HUES6 (cell line): ENCODE measurements around the gene RBMX2.
"Not testable (repeated sequence)": the region's sequence is repeated elsewhere in the genome, so short reads cannot be mapped to it uniquely, and the experiment has no call there.

Experiments used
- H3K27ac ChIP-seq: 2 replicates; pipeline ENCODE4 v1.7.0; 2013; ENCODE audit warnings: low read depth, mild to moderate bottlenecking, low read length, inconsistent platforms
- H3K27me3 ChIP-seq: 2 replicates; pipeline ENCODE4 v1.6.1; 2013; ENCODE audit warnings: low read length; ENCODE audit not compliant: control insufficient read depth, insufficient read depth
- H3K36me3 ChIP-seq: 2 replicates; pipeline ENCODE4 v1.6.1; 2013; ENCODE audit warnings: low read length; ENCODE audit not compliant: control insufficient read depth, insufficient read depth
- H3K4me1 ChIP-seq: 2 replicates; pipeline ENCODE4 v1.6.1; 2013; ENCODE audit warnings: low read length; ENCODE audit not compliant: control insufficient read depth, insufficient read depth
- H3K4me3 ChIP-seq: 2 replicates; pipeline ENCODE4 v1.5.1; 2013; ENCODE audit warnings: low read depth, low read length
- H3K9ac ChIP-seq: one replicate; pipeline ENCODE4 v1.6.1; 2013; ENCODE audit warnings: mild to moderate bottlenecking, low read length
- H3K9me3 ChIP-seq: 2 replicates; pipeline ENCODE4 v1.6.1; 2013; ENCODE audit warnings: low read depth, low read length; ENCODE audit not compliant: control insufficient read depth, insufficient read depth

RBMX2 gene

DNA sequence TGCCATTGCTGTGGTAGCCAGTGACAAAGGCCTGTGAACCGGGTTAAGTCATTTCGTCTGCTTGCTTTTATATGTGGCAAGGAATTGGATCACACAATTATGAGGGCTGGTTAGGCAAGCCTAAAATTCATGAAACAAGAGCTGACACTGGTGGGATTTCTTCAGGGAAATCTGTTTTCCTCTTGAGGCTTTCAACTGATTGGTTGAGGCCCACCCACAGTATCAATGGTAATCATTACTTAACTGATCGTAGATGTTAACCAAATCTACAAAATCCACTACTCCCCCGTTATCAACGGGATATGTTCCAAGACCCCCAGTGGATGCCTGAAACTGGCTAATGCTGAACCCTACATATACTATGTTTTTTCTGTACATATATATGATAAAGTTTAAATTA, 13.0 kb downstream of the RBMX2 start:
- no peaks in the 10 kb centered on the region for H3K9me3 ChIP-seq
- H3K4me3 ChIP-seq, result no peak overlapping the region
- H3K4me1 ChIP-seq, result peaks cover 12% of the 10 kb centered on the region
- H3K27ac ChIP-seq, result no peak overlapping the region
- peaks cover 3% of the 10 kb centered on the region; the same call in 1 of the 2 replicates for H3K27me3 ChIP-seq
- no peak overlapping the region for H3K9ac ChIP-seq
- peaks cover 49% of the 10 kb centered on the region for H3K36me3 ChIP-seq

DNA sequence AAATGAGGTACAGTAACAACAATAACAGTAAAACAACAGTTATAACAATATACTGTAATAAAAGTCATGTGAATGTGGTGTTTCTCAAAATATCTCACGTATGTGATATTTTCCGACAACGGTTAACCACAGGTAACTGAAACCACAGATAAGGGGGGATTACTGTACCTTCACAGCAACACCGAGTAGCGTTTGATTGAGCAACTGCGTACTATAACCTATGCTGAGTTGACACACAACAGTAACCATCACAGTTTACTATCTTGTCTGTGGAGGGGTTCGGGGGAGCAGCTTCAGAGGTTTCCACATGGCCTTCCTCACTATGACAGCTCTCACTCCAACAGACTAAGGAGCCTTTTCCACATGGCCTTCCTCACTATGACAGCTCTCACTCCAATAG, 13.4 kb downstream of the RBMX2 start:
- Histone ChIP-seq H3K4me1 (peaks cover 15% of the 10 kb centered on the region), H3K27ac (no peak overlapping the region), H3K9me3 (no peaks in the 10 kb centered on the region), H3K9ac (no peak overlapping the region), H3K36me3 (peaks cover 46% of the 10 kb centered on the region), H3K4me3 (no peak overlapping the region), H3K27me3 (peaks cover 3% of the 10 kb centered on the region; the same call in 1 of the 2 replicates)

DNA sequence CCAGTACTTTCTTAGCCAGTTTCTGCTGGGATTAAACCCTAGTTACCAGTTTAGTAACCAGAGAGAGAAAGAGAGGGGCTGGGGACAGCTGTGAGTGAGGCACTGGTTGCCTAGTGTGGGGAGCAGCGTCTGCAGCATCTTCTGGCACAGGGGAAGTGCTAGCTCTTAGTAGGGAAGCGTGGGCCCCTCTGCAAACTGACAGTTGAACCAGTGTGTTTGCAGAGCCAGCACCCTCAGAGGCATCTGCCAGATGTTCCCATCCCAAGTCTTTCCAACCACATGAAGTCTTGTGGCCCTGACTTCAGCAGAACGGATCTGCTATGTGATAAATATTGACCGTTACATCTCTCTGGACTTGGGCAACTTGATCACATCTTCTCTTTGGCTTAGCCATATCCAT, 15.0 kb downstream of the RBMX2 start:
- Histone ChIP-seq H3K9ac (no peak overlapping the region), H3K27ac (no peak overlapping the region), H3K27me3 (peaks cover 3% of the 10 kb centered on the region; the same call in 1 of the 2 replicates), H3K4me1 (peaks cover 15% of the 10 kb centered on the region), H3K9me3 (no peaks in the 10 kb centered on the region), H3K4me3 (no peak overlapping the region), H3K36me3 (peaks cover 30% of the 10 kb centered on the region)

DNA sequence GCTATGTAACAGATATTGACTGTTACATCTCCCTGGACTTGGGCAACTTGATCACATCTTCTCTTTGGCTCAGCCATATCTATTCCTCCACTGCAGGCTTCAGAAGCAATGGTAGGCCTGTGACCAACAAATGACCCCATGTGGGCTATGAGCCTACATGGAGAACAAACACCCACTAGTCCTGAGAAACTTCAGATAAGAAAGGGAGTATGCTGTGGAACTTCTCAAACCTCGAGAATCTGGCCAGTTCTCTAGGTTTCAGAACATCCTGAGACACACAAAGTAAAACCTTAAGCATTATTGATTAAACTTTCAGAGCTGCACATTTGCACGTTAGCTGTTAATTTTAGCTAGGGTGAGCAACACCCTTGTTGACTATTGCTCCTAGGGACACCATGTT, 16.3 kb downstream of the RBMX2 start:
- Histone ChIP-seq H3K9ac (no peak overlapping the region), H3K27ac (no peak overlapping the region), H3K9me3 (no peaks in the 10 kb centered on the region), H3K4me3 (no peak overlapping the region), H3K36me3 (peaks cover 20% of the 10 kb centered on the region), H3K4me1 (peaks cover 15% of the 10 kb centered on the region), H3K27me3 (peaks cover 3% of the 10 kb centered on the region; the same call in 1 of the 2 replicates)

DNA sequence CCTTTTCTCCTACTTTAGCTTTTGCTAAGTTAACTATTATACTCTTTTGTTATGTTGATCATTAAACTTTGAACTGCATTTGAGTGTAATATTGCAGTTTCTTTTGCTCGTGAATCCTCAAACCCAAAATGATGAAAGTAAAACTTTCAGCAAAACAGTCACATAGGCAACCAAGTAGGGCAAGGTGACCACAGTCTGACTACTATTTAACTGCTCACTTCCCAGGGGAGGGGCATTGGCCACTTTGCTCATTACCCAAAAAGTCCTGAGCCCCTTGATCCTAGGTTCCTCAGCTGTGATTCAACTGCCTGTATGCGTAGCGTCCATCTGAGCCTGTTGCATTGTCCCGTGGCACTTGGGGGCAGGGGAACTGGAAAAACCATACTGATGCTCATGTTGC, 17.0 kb downstream of the RBMX2 start:
- peaks cover 3% of the 10 kb centered on the region; the same call in 1 of the 2 replicates for H3K27me3 ChIP-seq
- H3K36me3 ChIP-seq, result peaks cover 15% of the 10 kb centered on the region; the same call in 1 of the 2 replicates
- H3K4me3 ChIP-seq, result no peak overlapping the region
- H3K9me3 ChIP-seq, result 0 out of 2 replicates have a peak, but pooled peaks cover 3% of the 10 kb centered on the region
- no peak overlapping the region for H3K27ac ChIP-seq
- H3K9ac ChIP-seq, result no peak overlapping the region
- peaks cover 15% of the 10 kb centered on the region for H3K4me1 ChIP-seq

DNA sequence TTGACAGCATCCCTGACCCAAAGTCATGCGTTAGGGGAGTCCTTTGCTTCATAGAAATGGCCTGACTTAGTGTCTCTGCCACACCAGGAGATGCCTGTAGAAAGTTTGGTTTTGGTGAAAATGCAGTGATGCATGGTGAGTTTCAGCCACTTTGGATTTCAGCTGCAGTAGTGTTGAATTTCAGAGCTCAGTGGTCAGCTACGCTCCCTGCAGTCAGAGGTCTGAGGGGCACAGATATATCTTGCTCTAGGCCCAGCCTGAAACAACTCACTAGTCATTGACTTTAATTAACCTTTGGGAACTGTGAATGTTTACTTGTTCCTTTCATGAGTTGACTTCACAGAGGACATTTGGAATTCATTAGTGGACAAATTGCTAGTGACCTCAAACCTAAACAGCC, 17.5 kb downstream of the RBMX2 start:
- Histone ChIP-seq H3K9me3 (0 out of 2 replicates have a peak, but pooled peaks cover 3% of the 10 kb centered on the region), H3K36me3 (peaks cover 10% of the 10 kb centered on the region; the same call in 1 of the 2 replicates), H3K4me3 (no peak overlapping the region), H3K4me1 (peaks cover 15% of the 10 kb centered on the region), H3K27me3 (no peaks in the 10 kb centered on the region; the same call in 1 of the 2 replicates), H3K27ac (no peak overlapping the region), H3K9ac (no peak overlapping the region)

DNA sequence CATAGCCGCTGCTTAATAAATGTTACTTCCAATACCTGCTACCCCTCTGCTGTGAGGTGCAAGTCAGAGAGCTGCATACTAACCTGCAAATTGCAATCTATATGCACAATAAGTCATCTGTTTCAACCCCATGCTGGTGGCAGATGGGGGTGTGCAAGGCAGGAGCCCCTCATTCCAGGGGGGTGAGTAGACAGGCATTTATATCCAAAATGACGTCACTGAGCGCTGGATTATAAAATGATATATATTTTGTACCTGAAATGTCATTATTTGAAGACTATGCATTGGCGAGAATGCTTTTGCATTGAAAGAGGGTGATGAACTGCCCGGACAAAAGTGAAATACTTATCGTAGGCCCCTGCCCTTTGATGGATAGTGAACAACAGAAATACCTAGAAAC, 24.7 kb downstream of the RBMX2 start:
- no peak overlapping the region for H3K27ac ChIP-seq
- H3K27me3 ChIP-seq, result no peaks in the 10 kb centered on the region; the same call in 1 of the 2 replicates
- H3K9ac ChIP-seq, result no peak overlapping the region
- no peak overlapping the region for H3K4me3 ChIP-seq
- H3K4me1 ChIP-seq, result no peaks in the 10 kb centered on the region
- H3K9me3 ChIP-seq, result peaks cover 10% of the 10 kb centered on the region
- H3K36me3 ChIP-seq, result no peaks in the 10 kb centered on the region

DNA sequence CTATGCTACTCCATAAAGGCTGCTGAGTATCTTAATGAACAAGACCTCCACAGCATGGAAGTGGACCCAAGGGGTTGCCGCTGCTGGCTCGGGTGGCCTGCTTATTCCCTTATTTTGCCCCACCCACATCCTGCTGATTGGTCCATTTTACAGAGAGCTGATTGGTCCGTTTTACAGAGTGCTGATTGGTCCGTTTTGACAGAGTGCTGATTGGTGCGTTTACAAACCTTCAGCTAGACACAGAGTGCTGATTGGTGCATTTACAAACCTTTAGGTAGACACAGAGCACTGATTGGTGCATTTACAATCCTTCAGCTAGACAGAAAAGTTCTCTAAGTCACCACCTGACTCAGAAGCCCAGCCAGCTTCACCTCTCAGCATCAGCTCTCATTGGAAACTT, 27.4 kb downstream of the RBMX2 start:
- H3K36me3 ChIP-seq, H3K4me1 ChIP-seq, H3K27ac ChIP-seq, H3K9me3 ChIP-seq, H3K4me3 ChIP-seq, H3K27me3 ChIP-seq, H3K9ac ChIP-seq: not testable (repeated sequence)

DNA sequence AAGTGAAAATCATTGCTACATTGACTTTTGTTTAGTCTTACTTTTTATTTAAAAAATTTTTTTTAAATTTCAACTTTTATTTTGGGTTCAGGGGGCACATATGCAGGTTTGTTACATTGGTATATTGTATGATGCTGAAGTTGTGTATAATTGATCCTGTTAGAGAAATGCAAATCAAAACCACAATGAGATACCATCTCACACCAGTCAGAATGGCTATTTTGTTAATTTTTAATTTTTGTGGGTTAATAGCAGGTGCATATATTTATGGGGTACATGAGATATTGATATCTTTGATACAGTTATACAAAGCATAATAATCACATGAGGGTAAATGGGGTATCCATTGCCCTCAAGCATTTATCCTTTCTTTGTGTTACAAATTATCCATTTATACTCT, 34.1 kb downstream of the RBMX2 start:
- H3K9ac ChIP-seq, result no peak overlapping the region
- H3K9me3 ChIP-seq, result no peaks in the 10 kb centered on the region
- no peaks in the 10 kb centered on the region for H3K4me1 ChIP-seq

DNA sequence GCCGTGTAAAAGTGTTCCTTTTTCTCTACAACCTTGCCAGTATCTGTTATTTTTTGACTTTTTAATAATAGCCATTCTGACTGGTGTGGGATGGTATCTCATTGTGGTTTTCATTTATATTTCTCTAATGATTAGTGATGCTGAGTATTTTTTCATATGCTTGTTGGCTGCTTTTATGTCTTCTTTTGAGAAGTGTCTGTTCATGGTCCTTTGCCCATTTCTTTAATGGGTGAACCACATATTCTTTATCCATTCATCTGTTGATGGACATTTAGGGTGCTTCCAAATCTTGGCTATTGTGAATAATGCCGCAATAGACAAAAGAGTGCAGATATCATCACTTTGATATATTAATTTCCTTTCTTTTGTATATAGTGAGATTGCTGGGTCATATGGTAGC, 36.2 kb downstream of the RBMX2 start:
- not testable (repeated sequence) for H3K27me3 ChIP-seq, H3K4me3 ChIP-seq, H3K9me3 ChIP-seq, H3K27ac ChIP-seq, H3K4me1 ChIP-seq, H3K9ac ChIP-seq, H3K36me3 ChIP-seq

More for the DNA sequence above, 34.1 kb downstream of the RBMX2 start:
- Histone ChIP-seq H3K27me3 (no peaks in the 10 kb centered on the region; the same call in 1 of the 2 replicates), H3K4me3 (no peak overlapping the region), H3K36me3 (no peaks in the 10 kb centered on the region), H3K27ac (no peak overlapping the region)

DNA sequence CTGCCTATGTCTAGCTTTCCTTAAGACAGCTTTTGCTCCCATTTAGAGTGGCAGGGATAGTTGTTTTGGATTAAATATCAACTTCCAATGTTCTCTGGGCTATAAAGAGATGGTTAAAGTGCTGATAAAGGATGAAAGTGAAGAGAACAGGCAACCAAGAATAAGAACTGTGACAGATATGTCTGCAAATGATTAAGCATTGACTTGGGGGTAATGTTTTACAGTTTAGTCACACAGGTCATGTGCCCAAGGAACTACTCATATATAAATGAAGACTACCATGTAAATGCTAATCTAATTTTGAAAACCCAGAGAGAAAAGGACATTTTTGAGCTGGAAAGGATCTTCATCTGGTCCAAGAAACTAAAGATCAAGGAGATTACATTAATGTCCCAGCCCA, 42.1 kb downstream of the RBMX2 start:
- Histone ChIP-seq H3K27ac (no peak overlapping the region), H3K4me3 (no peak overlapping the region), H3K27me3 (peaks cover 2% of the 10 kb centered on the region), H3K4me1 (no peaks in the 10 kb centered on the region), H3K9me3 (no peaks in the 10 kb centered on the region), H3K9ac (no peak overlapping the region), H3K36me3 (no peaks in the 10 kb centered on the region)
